Panc1 (cell line): Measurements from ENCODE around the gene MEAF6.

Experiments used
- TF ChIP-seq, protein P1 (sequence below): fragments of 450-650 bp; IDR thresholded peaks from 2 replicates; pipeline ENCODE4 v1.5.1; 2017; ENCODE audit warnings: mild to moderate bottlenecking
- TF ChIP-seq, protein P2 (sequence below), 2 experiments: IDR thresholded peaks; 2 replicates each; pipeline ENCODE4 v1.6.1; 2011 to 2012; ENCODE audit warnings: low read depth in 2 of 2, control low read depth in 1 of 2, low read length in 1 of 2, mild to moderate bottlenecking in 1 of 2, moderate library complexity in 1 of 2; ENCODE audit not compliant: insufficient read depth in 1 of 2

DNA sequence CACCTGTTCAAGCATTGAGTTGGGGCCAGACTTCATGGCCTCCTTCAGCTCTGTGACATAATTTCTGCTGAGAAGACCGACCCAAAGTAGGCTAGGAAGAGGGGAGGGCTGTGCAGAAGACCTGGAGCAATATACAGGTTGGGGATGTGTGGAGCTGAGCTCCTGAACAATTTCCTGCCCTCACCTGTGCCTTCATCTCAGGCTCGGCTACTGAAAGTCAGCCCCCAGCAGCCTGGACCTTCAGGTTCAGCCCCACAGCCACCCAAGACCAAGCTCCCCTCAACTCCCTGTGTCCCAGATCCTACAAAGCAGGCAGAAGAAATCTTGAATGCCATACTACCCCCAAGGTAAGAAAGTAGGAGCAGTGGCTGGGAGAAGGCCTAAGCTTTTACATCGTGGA, 42.8 kb upstream of the MEAF6 start:
- TF ChIP-seq, protein P1, sequence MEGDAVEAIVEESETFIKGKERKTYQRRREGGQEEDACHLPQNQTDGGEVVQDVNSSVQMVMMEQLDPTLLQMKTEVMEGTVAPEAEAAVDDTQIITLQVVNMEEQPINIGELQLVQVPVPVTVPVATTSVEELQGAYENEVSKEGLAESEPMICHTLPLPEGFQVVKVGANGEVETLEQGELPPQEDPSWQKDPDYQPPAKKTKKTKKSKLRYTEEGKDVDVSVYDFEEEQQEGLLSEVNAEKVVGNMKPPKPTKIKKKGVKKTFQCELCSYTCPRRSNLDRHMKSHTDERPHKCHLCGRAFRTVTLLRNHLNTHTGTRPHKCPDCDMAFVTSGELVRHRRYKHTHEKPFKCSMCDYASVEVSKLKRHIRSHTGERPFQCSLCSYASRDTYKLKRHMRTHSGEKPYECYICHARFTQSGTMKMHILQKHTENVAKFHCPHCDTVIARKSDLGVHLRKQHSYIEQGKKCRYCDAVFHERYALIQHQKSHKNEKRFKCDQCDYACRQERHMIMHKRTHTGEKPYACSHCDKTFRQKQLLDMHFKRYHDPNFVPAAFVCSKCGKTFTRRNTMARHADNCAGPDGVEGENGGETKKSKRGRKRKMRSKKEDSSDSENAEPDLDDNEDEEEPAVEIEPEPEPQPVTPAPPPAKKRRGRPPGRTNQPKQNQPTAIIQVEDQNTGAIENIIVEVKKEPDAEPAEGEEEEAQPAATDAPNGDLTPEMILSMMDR, result no peak
- TF ChIP-seq, protein P2, sequence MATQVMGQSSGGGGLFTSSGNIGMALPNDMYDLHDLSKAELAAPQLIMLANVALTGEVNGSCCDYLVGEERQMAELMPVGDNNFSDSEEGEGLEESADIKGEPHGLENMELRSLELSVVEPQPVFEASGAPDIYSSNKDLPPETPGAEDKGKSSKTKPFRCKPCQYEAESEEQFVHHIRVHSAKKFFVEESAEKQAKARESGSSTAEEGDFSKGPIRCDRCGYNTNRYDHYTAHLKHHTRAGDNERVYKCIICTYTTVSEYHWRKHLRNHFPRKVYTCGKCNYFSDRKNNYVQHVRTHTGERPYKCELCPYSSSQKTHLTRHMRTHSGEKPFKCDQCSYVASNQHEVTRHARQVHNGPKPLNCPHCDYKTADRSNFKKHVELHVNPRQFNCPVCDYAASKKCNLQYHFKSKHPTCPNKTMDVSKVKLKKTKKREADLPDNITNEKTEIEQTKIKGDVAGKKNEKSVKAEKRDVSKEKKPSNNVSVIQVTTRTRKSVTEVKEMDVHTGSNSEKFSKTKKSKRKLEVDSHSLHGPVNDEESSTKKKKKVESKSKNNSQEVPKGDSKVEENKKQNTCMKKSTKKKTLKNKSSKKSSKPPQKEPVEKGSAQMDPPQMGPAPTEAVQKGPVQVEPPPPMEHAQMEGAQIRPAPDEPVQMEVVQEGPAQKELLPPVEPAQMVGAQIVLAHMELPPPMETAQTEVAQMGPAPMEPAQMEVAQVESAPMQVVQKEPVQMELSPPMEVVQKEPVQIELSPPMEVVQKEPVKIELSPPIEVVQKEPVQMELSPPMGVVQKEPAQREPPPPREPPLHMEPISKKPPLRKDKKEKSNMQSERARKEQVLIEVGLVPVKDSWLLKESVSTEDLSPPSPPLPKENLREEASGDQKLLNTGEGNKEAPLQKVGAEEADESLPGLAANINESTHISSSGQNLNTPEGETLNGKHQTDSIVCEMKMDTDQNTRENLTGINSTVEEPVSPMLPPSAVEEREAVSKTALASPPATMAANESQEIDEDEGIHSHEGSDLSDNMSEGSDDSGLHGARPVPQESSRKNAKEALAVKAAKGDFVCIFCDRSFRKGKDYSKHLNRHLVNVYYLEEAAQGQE (IDR thresholded peaks at IDR 0.05; ENCODE audit: insufficient read depth in 1 of 2, low read depth in 2 of 2, low read length in 1 of 2), result no peak
